Endothelial cell of umbilical vein (primary cell): Measurements from ENCODE around the gene SLC39A11. TPM values are rescaled to one million over a fixed set of nuclear protein-coding genes. Genes with fewer than 3 reads are reported as not detected.

Experiments
- BruUV-seq: library from RNA; stranded (reverse); fragments of 400-500 nt; replicated peaks from 2 replicates; lab custom pipeline; 2021; lab: Mats Ljungman, UMichigan
- CTCF ChIA-PET: fragments of 300-600, 350-600 bp; sonication (Branson Sonifier 250); formaldehyde crosslinking; loops from one replicate; lab custom pipeline; 2021; ENCODE audit warnings: antibody characterized with exemption, inconsistent platforms; lab: Charles Lee
- POLR2A ChIA-PET: fragments of 300-600, 350-600 bp; sonication (Branson Sonifier 250); formaldehyde crosslinking; loops from one replicate; lab custom pipeline; 2021; ENCODE audit warnings: antibody characterized with exemption, inconsistent platforms; lab: Charles Lee
- DNase-seq: peaks from one replicate; pipeline ENCODE4 v3.0.0-alpha.2; 2011; ENCODE audit warnings: low read depth, low spot score
- FAIRE-seq: peaks from 2 replicates; lab custom pipeline; 2011; peaks lifted over from hg19 to GRCh38; lab: Jason Lieb, UNC
- H2AFZ ChIP-seq: 2 replicates; pipeline ENCODE4 v1.6.0; 2012; ENCODE audit warnings: low read depth, low read length, control low read depth, inconsistent platforms
- H3K27ac ChIP-seq: 2 replicates; pipeline ENCODE4 v1.5.1; 2011; ENCODE audit warnings: low read depth, mild to moderate bottlenecking, control low read depth, low read length, moderate library complexity; ENCODE audit not compliant: insufficient read depth
- H3K27me3 ChIP-seq, 2 experiments: 2 replicates each; pipeline versions ENCODE4 v1.6.0 to v1.6.1; 2011; ENCODE audit warnings: low read length in 2 of 2, mixed read lengths in 1 of 2; ENCODE audit not compliant: control insufficient read depth in 2 of 2, insufficient read depth in 2 of 2
- H3K36me3 ChIP-seq, 2 experiments: 2 replicates in 1 of 2; 3 replicates in 1 of 2; pipeline ENCODE4 v1.5.1; 2011; ENCODE audit warnings: low read length in 2 of 2, mild to moderate bottlenecking in 1 of 2, moderate library complexity in 1 of 2; ENCODE audit not compliant: control insufficient read depth in 2 of 2, insufficient read depth in 2 of 2; ENCODE audit errors: extremely low read depth in 1 of 2
- H3K4me1 ChIP-seq: 3 replicates; pipeline ENCODE4 v1.5.1; 2011; ENCODE audit warnings: mild to moderate bottlenecking, low read length; ENCODE audit not compliant: control insufficient read depth, insufficient read depth; ENCODE audit errors: extremely low read depth
- H3K4me2 ChIP-seq: 2 replicates; pipeline ENCODE4 v1.6.1; 2011; ENCODE audit warnings: low read length, control low read depth, mixed read lengths; ENCODE audit not compliant: insufficient read depth
- H3K4me3 ChIP-seq, 3 experiments: fragments of 200-600 bp in 1 of 3; sonication (generic), shearing (Covaris generic) in 1 of 3; replicated peaks in 1 of 3; 2 replicates each; pipeline ENCODE4 v1.5.1; 2011 to 2016; ENCODE audit warnings: control low read depth in 3 of 3, low read length in 3 of 3, mild to moderate bottlenecking in 2 of 3, inconsistent platforms in 1 of 3, low read depth in 1 of 3, moderate library complexity in 1 of 3; ENCODE audit not compliant: insufficient read depth in 1 of 3
- H3K79me2 ChIP-seq: 2 replicates; pipeline ENCODE4 v1.6.0; 2012; ENCODE audit warnings: low read length, inconsistent platforms; ENCODE audit not compliant: control insufficient read depth, insufficient read depth
- H3K9ac ChIP-seq: replicated peaks from 2 replicates; pipeline ENCODE3; 2011; ENCODE audit warnings: low read length, control low read depth; ENCODE audit not compliant: insufficient read depth; ENCODE audit errors: extremely low read depth
- H3K9me1 ChIP-seq: replicated peaks from 3 replicates; pipeline ENCODE4 v1.6.0; 2011; ENCODE audit warnings: mild to moderate bottlenecking, low read length; ENCODE audit not compliant: control insufficient read depth, insufficient read depth; ENCODE audit errors: extremely low read depth
- H3K9me3 ChIP-seq: replicated peaks from 2 replicates; pipeline ENCODE4 v1.5.1; 2012; ENCODE audit warnings: low read length, inconsistent platforms; ENCODE audit not compliant: control insufficient read depth, insufficient read depth
- H4K20me1 ChIP-seq: replicated peaks from 2 replicates; pipeline ENCODE3; 2011; ENCODE audit warnings: mild to moderate bottlenecking, low read length; ENCODE audit not compliant: control insufficient read depth, insufficient read depth; ENCODE audit errors: extremely low read depth
- CTCF ChIP-seq, 2 donors: IDR thresholded peaks; 1 replicate in 1 of 2; 2 replicates in 1 of 2; pipeline ENCODE4 v1.5.1; 2011; ENCODE audit warnings: low read length in 2 of 2, mild to moderate bottlenecking in 2 of 2, moderate library complexity in 2 of 2, control low read depth in 1 of 2, inconsistent platforms in 1 of 2, low read depth in 1 of 2; ENCODE audit not compliant: insufficient read depth in 1 of 2; ENCODE audit errors: extremely low read depth in 1 of 2
- EZH2 ChIP-seq: IDR thresholded peaks from 2 replicates; pipeline ENCODE4 v1.6.1; 2012; ENCODE audit warnings: borderline replicate concordance, low read depth, mild to moderate bottlenecking, moderate library complexity, low read length, inconsistent platforms; ENCODE audit not compliant: severe bottlenecking
- FOS ChIP-seq: IDR thresholded peaks from 2 replicates; pipeline ENCODE4 v1.6.1; 2011; ENCODE audit warnings: mild to moderate bottlenecking, low read length, moderate library complexity, borderline replicate concordance; ENCODE audit not compliant: insufficient read depth
- GATA2 ChIP-seq: IDR thresholded peaks from 2 replicates; pipeline ENCODE4 v1.7.0; 2011; ENCODE audit warnings: low read depth, mild to moderate bottlenecking, moderate library complexity, mixed read lengths, low read length; ENCODE audit not compliant: insufficient read length, insufficient read depth
- JUN ChIP-seq: IDR thresholded peaks from 2 replicates; pipeline ENCODE4 v1.6.1; 2011; ENCODE audit warnings: borderline replicate concordance, low read depth; ENCODE audit not compliant: insufficient read length, insufficient read depth
- MAX ChIP-seq: IDR thresholded peaks from 2 replicates; pipeline ENCODE4 v1.6.1; 2011; ENCODE audit not compliant: insufficient read depth, insufficient read length
- MYC ChIP-seq: IDR thresholded peaks from one replicate; pipeline ENCODE4 v1.6.1; 2011; ENCODE audit warnings: mild to moderate bottlenecking, low read depth, low read length
- POLR2A ChIP-seq: IDR thresholded peaks from 2 replicates; pipeline ENCODE4 v1.6.1; 2012; ENCODE audit warnings: low read depth, mild to moderate bottlenecking, control low read depth, low read length
- POLR2AphosphoS5 ChIP-seq: IDR thresholded peaks from 2 replicates; pipeline ENCODE4 v1.6.1; 2012; ENCODE audit warnings: low read depth, mild to moderate bottlenecking, control low read depth, low read length, moderate library complexity; ENCODE audit not compliant: insufficient read depth
- dilution Hi-C: fragments of 300-500 bp; cut with MboI; formaldehyde crosslinking; loops from one replicate; pipeline ENCODE4 v1.15.0; 2019; ENCODE audit warnings: low sequenced_read_pairs; ENCODE audit not compliant: extremely low pct_ligation_motif_present
- intact Hi-C: fragments of 100-400 bp; cut with micrococcal nuclease; formaldehyde crosslinking; loops from one replicate; pipeline ENCODE4 v1.10.0; 2022
- polyA plus RNA-seq, 4 experiments: library from polyadenylated mRNA; depleted of rRNA in 3 of 4; stranded (reverse) in 3 of 4; unstranded in 1 of 4; fragments of >200 nt; gene quantifications; 2 replicates each; pipeline versions ENCODE4 v1.2.1 to v1.2.3, GENCODE V29; 2011 to 2012; ENCODE audit warnings: missing spikeins in 1 of 4
- total RNA-seq: library from RNA; stranded (reverse); gene quantifications from 2 replicates; pipeline ENCODE4 v1.2.3, GENCODE V29; 2021

The SLC39A11 gene
- total and polyA plus RNA-seq, 2 donors (not counting 3 experiments of a cell fraction or from before 2014, with no cell fraction given), result 8.1 to 11.9 TPM

GRCh38 chr17:72996791-72997190 lies 95.7 kb downstream of the SLC39A11 start:
- Histone ChIP-seq H3K27me3 (no peaks in the 10 kb centered on the region), H3K27ac (no peak overlapping the region), H4K20me1 (no peaks in the 10 kb centered on the region), H3K9me1 (no peaks in the 10 kb centered on the region), H2AFZ (no peak overlapping the region), H3K4me2 (no peak overlapping the region), H3K9me3 (no peaks in the 10 kb centered on the region), H3K79me2 (no peaks in the 10 kb centered on the region), H3K36me3 (no peaks in the 10 kb centered on the region), H3K4me3 (no peak overlapping the region), H3K9ac (no peak overlapping the region), H3K4me1 (no peaks in the 10 kb centered on the region)
- CTCF ChIA-PET, result interaction anchor here (3.0 kb wide), 1 partner anchor 11 kb away, joined by 16 read pairs; no protein-coding TSS in a partner anchor
- DNase-seq, result no peak
- dilution Hi-C loops, result no loop called here
- TF ChIP-seq GATA2 (no peak), MYC (no peak), CTCF (IDR thresholded peaks at IDR 0.05; ENCODE audit: extremely low read depth in 1 of 2, insufficient read depth in 1 of 2, low read depth in 1 of 2, low read length in 2 of 2) (no peak), POLR2A (no peak), EZH2 (no peak), FOS (no peak), MAX (no peak), POLR2AphosphoS5 (no peak), JUN (no peak)
- POLR2A ChIA-PET, result no interaction called here
- intact Hi-C loops, result no loop called here
- no peak for FAIRE-seq
- no TSS peak for BruUV-seq
